GM12878 (cell line): Measurements from ENCODE around the gene AVEN. TPM values are rescaled to one million over a fixed set of nuclear protein-coding genes. Genes with fewer than 3 reads are reported as not detected.

ENCODE experiments used
- USF1 ChIP-seq: IDR thresholded peaks from 2 replicates; pipeline ENCODE4 v1.6.1; 2011; ENCODE audit warnings: borderline replicate concordance, low read depth, mild to moderate bottlenecking, moderate library complexity, mixed read lengths, low read length; ENCODE audit not compliant: insufficient read depth; ENCODE audit errors: extremely low read length
- polyA plus RNA-seq, 11 experiments: library from polyadenylated mRNA; depleted of rRNA in 4 of 11; unstranded in 6 of 11; stranded (reverse) in 5 of 11; fragments of >200 nt; fragmentation: Nextera tagmentation in 4 of 11; fragmentation: Illumina TruSeq in 1 of 11; extraction: Ambion mirVana in 4 of 11; extraction: Trizol in 1 of 11; gene quantifications; 1 replicate in 1 of 11; 2 replicates in 10 of 11; pipeline versions ENCODE4 v1.2.1 to v1.2.3, GENCODE V29; 2011 to 2016; ENCODE audit warnings: inconsistent platforms in 2 of 11, missing spikeins in 2 of 11, low read depth in 1 of 11
- total RNA-seq, 4 experiments: library from RNA; depleted of rRNA in 3 of 4; stranded (reverse); fragments of >200 nt in 3 of 4; fragmentation: Illumina TruSeq in 1 of 4; extraction: Trizol in 1 of 4; gene quantifications; 2 replicates each; pipeline versions ENCODE4 v1.2.1 to v1.2.3, GENCODE V29; 2013 to 2021
- TF ChIP-seq, protein P1 (sequence below): fragments of 450-650 bp; formaldehyde crosslinking; IDR thresholded peaks from 2 replicates; pipeline ENCODE4 v1.4.0; 2020; ENCODE audit warnings: mild to moderate bottlenecking, moderate library complexity
- TF ChIP-seq, protein P2 (sequence below): IDR thresholded peaks from 2 replicates; pipeline ENCODE4 v1.6.1; 2011; ENCODE audit warnings: borderline replicate concordance, low read depth, mild to moderate bottlenecking, moderate library complexity, low read length; ENCODE audit not compliant: insufficient read depth, poor library complexity, severe bottlenecking
- TF ChIP-seq, protein P3 (sequence below): fragments of 450-650 bp; formaldehyde crosslinking; IDR thresholded peaks from 2 replicates; pipeline ENCODE4 v1.5.0; 2022; ENCODE audit warnings: mild to moderate bottlenecking, missing genetic modification characterization

The AVEN gene
- total and polyA plus RNA-seq, 10 of the 15 experiments (the other 5 are each of a cell fraction or from before 2014, with no cell fraction given): 1.4 to 15.1 (median 10.5) TPM

- TF ChIP-seq, protein P1, sequence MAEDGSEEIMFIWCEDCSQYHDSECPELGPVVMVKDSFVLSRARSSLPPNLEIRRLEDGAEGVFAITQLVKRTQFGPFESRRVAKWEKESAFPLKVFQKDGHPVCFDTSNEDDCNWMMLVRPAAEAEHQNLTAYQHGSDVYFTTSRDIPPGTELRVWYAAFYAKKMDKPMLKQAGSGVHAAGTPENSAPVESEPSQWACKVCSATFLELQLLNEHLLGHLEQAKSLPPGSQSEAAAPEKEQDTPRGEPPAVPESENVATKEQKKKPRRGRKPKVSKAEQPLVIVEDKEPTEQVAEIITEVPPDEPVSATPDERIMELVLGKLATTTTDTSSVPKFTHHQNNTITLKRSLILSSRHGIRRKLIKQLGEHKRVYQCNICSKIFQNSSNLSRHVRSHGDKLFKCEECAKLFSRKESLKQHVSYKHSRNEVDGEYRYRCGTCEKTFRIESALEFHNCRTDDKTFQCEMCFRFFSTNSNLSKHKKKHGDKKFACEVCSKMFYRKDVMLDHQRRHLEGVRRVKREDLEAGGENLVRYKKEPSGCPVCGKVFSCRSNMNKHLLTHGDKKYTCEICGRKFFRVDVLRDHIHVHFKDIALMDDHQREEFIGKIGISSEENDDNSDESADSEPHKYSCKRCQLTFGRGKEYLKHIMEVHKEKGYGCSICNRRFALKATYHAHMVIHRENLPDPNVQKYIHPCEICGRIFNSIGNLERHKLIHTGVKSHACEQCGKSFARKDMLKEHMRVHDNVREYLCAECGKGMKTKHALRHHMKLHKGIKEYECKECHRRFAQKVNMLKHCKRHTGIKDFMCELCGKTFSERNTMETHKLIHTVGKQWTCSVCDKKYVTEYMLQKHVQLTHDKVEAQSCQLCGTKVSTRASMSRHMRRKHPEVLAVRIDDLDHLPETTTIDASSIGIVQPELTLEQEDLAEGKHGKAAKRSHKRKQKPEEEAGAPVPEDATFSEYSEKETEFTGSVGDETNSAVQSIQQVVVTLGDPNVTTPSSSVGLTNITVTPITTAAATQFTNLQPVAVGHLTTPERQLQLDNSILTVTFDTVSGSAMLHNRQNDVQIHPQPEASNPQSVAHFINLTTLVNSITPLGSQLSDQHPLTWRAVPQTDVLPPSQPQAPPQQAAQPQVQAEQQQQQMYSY (CRISPR knock-in tag): no peak
- TF ChIP-seq, protein P2, sequence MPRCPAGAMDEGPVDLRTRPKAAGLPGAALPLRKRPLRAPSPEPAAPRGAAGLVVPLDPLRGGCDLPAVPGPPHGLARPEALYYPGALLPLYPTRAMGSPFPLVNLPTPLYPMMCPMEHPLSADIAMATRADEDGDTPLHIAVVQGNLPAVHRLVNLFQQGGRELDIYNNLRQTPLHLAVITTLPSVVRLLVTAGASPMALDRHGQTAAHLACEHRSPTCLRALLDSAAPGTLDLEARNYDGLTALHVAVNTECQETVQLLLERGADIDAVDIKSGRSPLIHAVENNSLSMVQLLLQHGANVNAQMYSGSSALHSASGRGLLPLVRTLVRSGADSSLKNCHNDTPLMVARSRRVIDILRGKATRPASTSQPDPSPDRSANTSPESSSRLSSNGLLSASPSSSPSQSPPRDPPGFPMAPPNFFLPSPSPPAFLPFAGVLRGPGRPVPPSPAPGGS: no peak
- TF ChIP-seq, protein P3, sequence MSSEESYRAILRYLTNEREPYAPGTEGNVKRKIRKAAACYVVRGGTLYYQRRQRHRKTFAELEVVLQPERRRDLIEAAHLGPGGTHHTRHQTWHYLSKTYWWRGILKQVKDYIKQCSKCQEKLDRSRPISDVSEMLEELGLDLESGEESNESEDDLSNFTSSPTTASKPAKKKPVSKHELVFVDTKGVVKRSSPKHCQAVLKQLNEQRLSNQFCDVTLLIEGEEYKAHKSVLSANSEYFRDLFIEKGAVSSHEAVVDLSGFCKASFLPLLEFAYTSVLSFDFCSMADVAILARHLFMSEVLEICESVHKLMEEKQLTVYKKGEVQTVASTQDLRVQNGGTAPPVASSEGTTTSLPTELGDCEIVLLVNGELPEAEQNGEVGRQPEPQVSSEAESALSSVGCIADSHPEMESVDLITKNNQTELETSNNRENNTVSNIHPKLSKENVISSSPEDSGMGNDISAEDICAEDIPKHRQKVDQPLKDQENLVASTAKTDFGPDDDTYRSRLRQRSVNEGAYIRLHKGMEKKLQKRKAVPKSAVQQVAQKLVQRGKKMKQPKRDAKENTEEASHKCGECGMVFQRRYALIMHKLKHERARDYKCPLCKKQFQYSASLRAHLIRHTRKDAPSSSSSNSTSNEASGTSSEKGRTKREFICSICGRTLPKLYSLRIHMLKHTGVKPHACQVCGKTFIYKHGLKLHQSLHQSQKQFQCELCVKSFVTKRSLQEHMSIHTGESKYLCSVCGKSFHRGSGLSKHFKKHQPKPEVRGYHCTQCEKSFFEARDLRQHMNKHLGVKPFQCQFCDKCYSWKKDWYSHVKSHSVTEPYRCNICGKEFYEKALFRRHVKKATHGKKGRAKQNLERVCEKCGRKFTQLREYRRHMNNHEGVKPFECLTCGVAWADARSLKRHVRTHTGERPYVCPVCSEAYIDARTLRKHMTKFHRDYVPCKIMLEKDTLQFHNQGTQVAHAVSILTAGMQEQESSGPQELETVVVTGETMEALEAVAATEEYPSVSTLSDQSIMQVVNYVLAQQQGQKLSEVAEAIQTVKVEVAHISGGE (CRISPR knock-in tag): no peak
- TF ChIP-seq USF1: no peak
These were observed 67.2 kb downstream of the AVEN start (continued) for GRCh38 chr15:33971811-33972210.
